H1 (cell line): Measurements from ENCODE around the gene RHBDF2. TPM values are rescaled to one million over a fixed set of nuclear protein-coding genes. Genes with fewer than 3 reads are reported as not detected.

Source experiments
- CREB1 ChIP-seq: IDR thresholded peaks from 2 replicates; pipeline ENCODE4 v1.6.1; 2012; ENCODE audit warnings: inconsistent platforms
- CTBP2 ChIP-seq: IDR thresholded peaks from 2 replicates; pipeline ENCODE4 v1.7.0; 2011; ENCODE audit warnings: borderline replicate concordance, mild to moderate bottlenecking, moderate library complexity, mixed read lengths, low read length; ENCODE audit not compliant: insufficient read depth, insufficient read length
- E2F6 ChIP-seq: IDR thresholded peaks from 2 replicates; pipeline ENCODE4 v1.6.1; 2012; ENCODE audit warnings: inconsistent platforms
- SIN3A ChIP-seq, 2 experiments: IDR thresholded peaks in 1 of 2; conservative IDR thresholded peaks in 1 of 2; 2 replicates each; pipeline ENCODE4 v1.6.1; 2011 to 2012; ENCODE audit warnings: low read length in 2 of 2, improper control_type of control experiment in 1 of 2, low read depth in 1 of 2, mild to moderate bottlenecking in 1 of 2
- SIX5 ChIP-seq: IDR thresholded peaks from 2 replicates; pipeline ENCODE4 v1.6.1; 2011; ENCODE audit warnings: mild to moderate bottlenecking, low read depth, low read length
- SP4 ChIP-seq: IDR thresholded peaks from 2 replicates; pipeline ENCODE4 v1.6.1; 2012; ENCODE audit warnings: low read length, inconsistent platforms
- polyA plus RNA-seq, 7 experiments: library from polyadenylated mRNA; depleted of rRNA in 3 of 7; stranded (reverse) in 5 of 7; unstranded in 2 of 7; fragments of >200 nt in 5 of 7; fragments of 200-250 nt in 2 of 7; gene quantifications; 1 replicate in 5 of 7; 2 replicates in 1 of 7; 4 replicates in 1 of 7; pipeline versions ENCODE4 v1.2.1 to v1.2.3, GENCODE V29; 2011 to 2013; ENCODE audit warnings: missing spikeins in 2 of 7, mixed read lengths in 2 of 7
- total RNA-seq: library from RNA; stranded (reverse); fragmentation: NEBNext Ultra II Directional; extraction: Animal tissue kit (Norgen Biotek cat#: 25700); gene quantifications from 2 replicates; pipeline ENCODE4 v1.2.1, GENCODE V29; 2021

Gene RHBDF2
- total and polyA plus RNA-seq, 2 of the 8 experiments (the other 6 are each of a cell fraction or from before 2014, with no cell fraction given): 21.2 to 25.9 TPM

- 0 out of 4 replicates have a peak, but pooled peaks of 1 of the 2 experiments have one; percentile 68 for TF ChIP-seq SIN3A (conservative IDR thresholded peaks at IDR 0.05 in 1 of 2, IDR thresholded peaks at IDR 0.05 in 1 of 2; ENCODE audit: low read depth in 1 of 2, low read length in 2 of 2)
- no peak for TF ChIP-seq SP4
- TF ChIP-seq CREB1: no peak
- TF ChIP-seq SIX5: no peak
- TF ChIP-seq E2F6: no peak
- TF ChIP-seq CTBP2: no peak
Measured at GRCh38 chr17:76444518-76445311, 56.5 kb downstream of the RHBDF2 start (continued).
